Vagina (tissue), 2 donors: Measurements from ENCODE around the gene ZNF263.
"Not testable (repeated sequence)": the region's sequence is repeated elsewhere in the genome, so short reads cannot be mapped to it uniquely, and the experiment has no call there.

ENCODE experiments used
- CTCF ChIP-seq, 3 experiments: fragments of 450-650 bp in 2 of 3; fragments of 200-600 bp in 1 of 3; sonication (generic) in 1 of 3; IDR thresholded peaks; one replicate each; pipeline ENCODE4 v1.5.1; 2017 to 2019; ENCODE audit warnings: antibody characterized with exemption in 3 of 3, mild to moderate bottlenecking in 2 of 3, moderate library complexity in 2 of 3
- POLR2A ChIP-seq, 2 donors: fragments of 450-650 bp; IDR thresholded peaks; one replicate each; pipeline ENCODE4 v1.6.1; 2017; ENCODE audit warnings: antibody characterized with exemption in 2 of 2, mild to moderate bottlenecking in 2 of 2, moderate library complexity in 2 of 2

- TF ChIP-seq CTCF, POLR2A (IDR thresholded peaks at IDR 0.05): not testable (repeated sequence)
Measured at GRCh38 chr16:3271281-3271680, 12.0 kb upstream of the ZNF263 start.
